ENCODE data around the gene PACRG.

The PACRG gene

DNA sequence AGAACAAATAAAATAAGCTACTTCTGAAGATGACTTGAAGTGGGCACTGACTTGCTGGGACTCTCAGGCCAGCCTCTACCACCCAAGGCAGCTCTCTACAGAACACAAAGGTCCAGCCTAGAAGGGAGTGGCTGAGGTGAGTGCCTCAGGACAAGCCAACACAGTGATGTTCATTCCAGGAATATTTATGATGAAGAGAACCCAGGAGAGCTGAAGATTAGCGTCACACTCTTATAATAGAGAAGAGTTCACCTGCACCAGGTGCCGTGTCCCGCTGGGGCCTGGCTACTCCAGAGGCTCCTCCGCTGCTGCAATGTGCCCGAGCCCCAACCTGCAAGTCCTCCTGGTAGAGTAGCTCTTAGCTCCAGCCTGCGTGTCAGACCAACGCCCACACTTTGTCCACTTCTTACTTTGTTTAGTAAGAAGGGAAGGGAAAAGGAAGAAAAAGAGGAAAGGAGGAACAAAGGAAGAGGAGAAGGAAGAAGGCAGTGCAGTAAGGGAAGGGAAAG is 504.3 kb downstream of the PACRG start:
- DNase-seq (ENCODE audit: low read depth in 2 of 2, low spot score in 1 of 2), result no peak

DNA sequence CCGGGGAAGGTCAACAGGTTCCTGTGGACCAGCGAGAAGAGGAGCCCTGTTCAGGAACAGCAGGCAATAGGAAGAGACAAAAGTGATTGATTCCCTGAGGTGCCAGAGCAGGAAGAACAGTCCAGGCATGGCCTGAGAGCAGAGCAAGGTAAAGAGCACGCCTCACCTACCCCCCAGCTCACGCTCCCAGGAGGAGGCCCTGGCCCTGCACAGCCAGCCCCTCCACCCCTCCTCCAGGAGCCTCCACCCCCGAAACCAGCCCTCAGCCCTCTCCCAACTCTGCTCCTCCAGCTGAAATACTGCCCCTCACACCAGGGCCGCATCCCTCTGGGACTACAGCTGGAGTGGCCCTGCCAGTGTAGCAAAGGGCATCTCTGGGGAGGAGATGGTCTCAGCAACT is 504.9 kb downstream of the PACRG start:
- no peak for DNase-seq (ENCODE audit: low read depth in 2 of 2, low spot score in 1 of 2)

DNA sequence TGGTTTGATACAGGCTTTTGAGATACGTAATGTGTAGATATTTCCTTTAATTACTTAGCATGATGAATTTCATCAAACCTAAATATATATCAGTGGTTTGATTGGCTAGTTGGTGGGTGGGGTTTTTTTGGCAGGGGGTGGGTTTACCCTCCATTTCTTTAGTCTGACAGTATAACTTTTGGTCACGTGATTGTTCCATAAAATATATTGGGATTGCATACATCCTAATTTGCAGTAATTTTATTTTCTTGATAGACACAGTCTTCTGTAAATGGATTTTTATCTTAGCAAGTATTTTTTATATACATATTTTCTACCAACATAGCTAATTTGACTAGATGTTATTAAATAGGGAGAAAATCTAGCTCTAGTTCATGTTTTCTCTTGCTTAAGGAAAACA is 509.3 kb downstream of the PACRG start:
- no peak for DNase-seq (ENCODE audit: low read depth in 2 of 2, low spot score in 1 of 2)

DNA sequence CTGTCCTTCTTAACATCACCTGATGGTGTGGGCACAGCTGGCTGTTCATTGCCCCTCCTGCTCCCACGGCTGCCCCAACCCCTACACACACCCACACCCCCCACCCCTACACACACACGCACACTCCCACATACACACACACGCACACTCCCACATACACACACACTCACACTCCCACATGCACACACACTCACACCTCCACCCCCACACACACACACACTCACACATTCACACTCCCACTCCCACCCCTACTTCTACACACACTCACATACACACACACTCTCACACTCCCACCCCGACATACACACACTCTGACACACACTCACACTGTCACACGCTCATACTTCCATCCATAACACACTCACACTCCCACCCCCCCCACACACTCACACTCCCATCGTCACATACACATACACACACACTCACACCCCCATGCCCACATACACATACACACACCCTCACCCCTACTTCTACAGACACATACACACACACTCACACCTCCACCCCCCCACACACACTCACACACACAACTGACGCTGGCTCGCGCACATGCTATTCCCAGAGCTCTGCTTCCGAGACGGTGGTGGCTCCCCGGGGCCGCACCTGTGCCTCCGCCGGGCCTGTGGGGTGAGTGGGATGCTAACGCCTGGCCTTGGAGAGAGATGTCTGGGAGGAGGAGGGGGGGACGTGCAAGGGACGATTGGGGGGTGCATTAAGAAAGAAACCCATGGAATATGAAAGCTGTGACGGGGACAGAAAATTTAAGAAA is 512.0 kb downstream of the PACRG start:
- no peak for DNase-seq (ENCODE audit: low read depth in 2 of 2, low spot score in 1 of 2)

DNA sequence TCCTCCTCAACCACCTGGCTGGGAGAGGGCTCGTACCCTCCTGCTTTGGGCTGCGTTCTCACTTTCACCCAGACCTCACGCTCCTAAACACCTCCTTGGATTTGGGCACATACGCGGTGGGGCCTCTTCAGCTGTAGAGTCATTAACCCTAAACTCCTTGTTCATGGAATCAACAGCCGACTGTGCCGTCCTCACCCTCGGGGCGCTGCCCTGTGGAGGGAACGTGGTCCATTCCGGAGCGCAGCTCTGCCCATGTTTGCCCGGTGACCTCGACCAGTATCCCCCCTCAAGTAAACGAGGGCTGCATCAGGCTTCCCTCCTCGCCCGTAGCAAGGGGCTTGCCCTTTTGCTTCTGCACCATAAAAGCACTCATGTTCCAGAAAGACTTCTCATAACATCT is 512.8 kb downstream of the PACRG start:
- no peak for DNase-seq (ENCODE audit: low read depth in 2 of 2, low spot score in 1 of 2)

DNA sequence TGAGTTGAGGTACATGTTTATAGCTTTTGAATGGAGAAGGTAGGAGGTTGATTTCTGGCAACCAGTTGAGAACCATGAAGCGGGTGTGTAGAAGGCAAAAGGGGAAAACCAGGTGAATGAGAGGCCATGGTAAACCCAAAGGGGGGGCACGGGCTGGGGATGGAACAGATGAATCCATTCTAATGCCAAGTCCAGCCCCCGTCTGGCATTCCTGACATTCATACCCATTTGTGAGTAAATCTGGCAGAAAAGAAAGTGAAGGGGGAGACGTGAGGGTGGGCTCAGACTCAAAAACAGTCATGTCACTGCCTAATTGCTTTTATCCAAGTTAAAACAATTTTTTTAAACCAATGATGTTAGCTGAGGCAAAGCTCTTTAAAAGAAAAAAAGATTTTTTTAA is 513.9 kb downstream of the PACRG start:
- DNase-seq (ENCODE audit: low read depth in 2 of 2, low spot score in 1 of 2), result no peak

DNA sequence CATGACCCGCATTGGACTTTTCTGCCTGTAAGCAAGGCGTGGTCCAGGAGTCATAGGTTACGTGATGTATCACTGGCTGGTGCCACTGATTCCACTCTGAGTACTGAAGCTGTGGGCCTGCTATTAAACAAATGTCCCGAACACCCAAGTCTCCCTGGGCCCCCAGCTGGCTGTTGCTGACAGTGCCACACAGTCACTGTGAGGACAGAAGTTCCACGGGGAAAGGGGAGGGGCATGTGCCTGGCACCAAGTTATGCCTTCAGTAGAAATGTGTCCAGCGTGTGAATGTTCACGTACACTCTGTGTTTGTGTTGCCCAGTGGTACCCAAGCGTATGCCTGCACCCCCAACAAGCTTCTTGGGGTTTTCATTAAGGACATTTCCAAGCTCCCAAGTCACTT is 515.3 kb downstream of the PACRG start:
- no peak for DNase-seq (ENCODE audit: low read depth in 2 of 2, low spot score in 1 of 2)

DNA sequence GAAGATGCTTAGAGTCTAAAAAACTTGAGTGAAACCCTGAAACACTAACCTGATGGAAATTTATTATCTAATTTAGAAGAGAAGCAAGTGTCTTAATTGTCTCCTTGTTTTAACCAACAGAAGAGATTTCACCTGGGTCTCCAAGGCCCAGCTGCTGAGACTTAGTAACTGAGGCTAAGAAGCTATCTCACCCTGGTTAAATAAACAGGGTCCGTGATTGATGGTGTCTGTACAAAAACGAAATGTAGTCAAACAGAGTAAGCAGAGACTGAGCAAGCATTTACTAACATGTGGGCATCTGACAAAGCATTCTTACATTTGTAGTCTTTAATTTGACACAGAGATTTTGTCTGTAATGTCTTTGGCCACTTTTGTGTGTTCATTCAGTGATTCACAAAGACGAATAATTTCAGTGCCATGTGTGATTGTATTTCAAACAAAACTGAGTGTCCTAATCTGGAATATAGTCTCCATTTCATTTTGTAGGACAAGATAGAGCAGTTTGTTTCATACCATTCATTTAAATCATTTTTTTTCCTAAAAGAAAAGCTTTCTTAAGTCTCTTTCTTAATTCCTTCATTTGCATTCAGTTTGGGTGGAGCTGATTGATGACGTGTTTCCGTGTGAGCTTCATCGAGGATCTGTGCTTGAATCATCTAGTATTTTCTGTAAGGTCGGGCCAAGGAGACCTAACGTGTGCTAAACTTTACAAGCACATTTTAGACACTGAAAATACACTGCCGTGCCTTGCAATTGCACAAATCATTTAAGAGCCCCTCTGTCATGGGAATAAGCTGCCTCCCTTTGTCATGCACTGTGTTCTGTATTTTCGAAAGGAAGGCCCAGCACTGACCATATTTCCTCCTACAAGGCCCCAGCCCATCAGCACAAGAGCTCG is 516.2 kb downstream of the PACRG start:
- no peak for DNase-seq (ENCODE audit: low read depth in 2 of 2, low spot score in 1 of 2)

DNA sequence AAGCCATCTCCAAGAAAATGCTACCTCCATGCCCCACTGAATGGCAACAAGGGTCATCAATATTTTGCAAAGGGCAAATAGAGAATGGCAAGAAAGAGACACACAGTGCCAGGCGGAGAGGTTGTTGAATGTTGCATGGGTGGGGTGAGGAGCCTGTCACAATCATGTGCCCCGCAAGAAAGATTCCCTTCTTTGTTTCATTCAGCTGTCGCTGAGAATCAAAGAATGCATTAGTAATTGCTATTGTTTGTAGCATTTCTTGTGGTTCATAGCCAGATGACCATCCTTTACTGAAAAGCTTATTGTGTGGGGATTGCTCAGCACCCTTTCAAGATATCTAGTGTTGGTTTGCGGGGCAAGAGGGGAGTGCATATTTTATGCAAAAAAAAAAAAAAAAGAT is 520.3 kb downstream of the PACRG start:
- no peak for DNase-seq (ENCODE audit: low read depth in 2 of 2, low spot score in 1 of 2)

DNA sequence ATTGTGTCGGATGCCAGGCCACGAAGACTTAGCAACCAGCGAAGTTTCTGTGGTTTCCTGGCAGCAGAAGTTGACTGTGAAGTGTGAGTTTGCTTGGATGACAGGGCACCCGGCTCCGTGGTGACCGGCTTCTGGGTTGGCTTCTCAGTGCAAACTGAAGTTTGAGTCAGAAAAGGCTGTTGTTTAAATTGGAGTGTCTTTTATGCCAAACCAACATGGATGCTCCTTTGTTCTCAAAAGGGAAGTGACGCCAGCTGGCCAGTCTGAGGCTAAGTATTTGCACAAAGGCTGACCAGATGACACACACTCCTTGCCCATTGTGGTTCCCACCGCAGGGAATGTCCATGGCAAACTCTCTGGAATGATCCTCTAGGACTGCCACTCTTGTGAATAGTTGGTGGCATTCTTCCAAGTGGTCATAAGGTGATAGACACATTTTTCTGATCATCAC is 521.9 kb downstream of the PACRG start:
- no peak for DNase-seq (ENCODE audit: low read depth in 2 of 2, low spot score in 1 of 2)

DNA sequence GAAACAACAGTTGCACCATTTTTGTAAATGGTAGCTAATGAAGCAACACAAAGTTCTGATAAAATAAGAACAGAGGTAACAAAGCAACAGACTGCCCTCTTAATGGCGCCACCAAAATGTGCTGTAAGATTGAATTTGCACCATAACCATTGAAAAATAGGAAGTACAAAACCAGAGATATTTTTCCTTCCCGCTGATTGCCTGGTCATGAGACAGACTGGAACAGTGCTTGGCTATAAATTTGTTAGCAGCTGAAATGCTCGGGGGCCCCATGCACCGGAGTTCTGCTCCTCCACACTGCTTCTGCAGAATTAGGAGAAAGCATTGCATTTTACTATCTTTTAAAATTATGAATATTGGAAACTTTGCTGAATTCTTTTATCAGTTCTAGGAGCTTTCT is 522.3 kb downstream of the PACRG start:
- no peak for DNase-seq (ENCODE audit: low read depth in 2 of 2, low spot score in 1 of 2)

DNA sequence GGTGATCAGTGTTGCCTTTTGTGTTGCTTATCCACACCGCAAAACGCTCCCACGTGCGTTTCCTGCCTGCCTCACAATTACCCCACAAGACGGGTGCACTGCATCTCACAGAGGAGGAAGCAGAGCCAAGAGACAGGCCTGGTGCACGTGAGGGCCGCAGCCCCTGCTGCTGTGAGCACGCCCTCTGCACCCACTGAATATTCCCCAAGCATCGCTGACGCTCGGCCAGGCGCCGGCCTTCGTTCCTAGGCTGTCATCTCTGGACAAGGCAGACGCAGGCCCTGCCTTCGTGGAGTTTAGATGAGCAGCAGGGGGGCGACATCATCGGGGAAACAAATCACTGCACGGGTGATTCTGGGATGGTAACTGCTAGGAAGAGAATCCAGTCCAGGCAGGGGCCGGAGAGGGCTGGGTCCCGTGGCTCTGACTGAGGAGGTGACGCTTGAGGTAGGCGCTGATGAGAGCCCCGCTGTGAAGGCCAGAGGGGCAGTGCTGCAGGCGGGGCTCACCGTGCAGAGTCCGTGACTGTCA is 524.4 kb downstream of the PACRG start:
- DNase-seq (ENCODE audit: low read depth in 2 of 2, low spot score in 1 of 2), result no peak

DNA sequence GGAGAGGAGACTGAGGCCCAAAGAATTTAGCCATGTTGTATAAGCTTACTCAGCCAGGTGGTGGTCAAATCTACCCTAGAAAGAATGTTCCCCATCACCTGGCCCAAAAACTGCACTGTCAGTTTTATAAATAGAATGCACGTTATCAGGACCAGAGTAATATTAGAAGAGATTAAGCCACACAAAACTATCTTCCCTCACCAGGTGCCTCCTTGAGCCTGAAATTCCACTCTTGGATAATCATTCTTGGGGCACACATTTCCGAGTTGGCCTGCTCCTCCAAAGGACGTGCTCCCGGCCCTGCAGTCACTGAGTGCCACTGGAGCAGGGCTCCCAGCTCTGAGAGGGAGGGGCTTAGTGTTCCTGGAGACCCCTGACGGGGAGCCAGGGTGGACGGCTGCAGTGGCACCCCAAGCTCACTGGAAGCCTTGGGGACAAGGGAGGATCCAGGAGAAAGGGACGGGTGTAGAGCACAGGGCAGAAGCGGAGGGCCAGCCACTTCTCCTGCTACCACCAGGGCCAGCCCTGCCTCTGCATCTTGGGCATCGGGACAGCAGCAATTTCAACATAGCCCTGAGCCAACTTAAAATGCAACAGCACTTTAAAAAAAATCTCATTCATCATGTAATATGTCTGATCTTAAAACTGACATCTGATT is 525.9 kb downstream of the PACRG start:
- DNase-seq (ENCODE audit: low read depth in 2 of 2, low spot score in 1 of 2), result no peak

DNA sequence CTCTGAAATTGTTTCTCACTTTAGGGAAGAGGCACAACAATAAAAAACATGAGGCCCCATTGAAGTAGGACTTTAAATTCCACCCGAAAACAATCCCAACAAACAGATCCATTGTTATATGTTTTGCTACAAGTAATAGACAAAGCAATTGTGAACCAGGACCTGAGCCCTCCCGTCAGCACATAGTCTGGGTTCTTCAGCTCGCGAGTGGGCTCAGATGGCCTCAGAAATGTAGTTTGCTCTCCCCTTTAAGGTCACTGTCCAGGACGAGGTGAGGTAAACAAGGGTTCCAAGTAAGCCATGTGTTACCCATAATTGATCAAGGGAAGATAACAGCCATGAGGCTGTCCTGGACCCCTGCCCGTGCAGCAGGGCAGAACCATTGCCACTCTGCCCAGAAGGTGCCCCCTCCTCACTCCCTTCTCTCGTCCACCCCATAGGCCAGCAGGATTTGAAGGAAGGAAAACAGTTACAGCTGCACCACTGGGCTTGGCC is 526.6 kb downstream of the PACRG start:
- no peak for DNase-seq (ENCODE audit: low read depth in 2 of 2, low spot score in 1 of 2)

DNA sequence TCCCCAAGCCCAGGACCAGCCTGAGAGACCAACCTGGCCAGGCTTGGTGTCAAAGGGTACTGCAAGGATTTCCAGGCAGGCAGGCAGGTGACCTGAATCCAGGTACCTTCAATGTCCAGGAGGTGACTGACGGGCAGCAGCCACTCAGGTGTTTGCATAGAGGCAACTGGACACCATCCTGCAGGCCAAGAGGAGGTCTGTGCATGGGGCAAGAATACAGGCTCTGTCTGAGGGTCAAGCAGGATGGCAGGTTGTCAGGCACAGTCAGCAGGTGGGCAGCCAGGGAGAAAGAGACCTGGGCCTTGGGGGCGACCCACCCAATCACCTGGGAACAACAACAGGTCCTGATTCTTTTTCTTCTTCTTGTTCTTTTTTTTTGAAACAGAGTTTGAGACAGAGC is 527.5 kb downstream of the PACRG start:
- DNase-seq (ENCODE audit: low read depth in 2 of 2, low spot score in 1 of 2), result no peak

DNA sequence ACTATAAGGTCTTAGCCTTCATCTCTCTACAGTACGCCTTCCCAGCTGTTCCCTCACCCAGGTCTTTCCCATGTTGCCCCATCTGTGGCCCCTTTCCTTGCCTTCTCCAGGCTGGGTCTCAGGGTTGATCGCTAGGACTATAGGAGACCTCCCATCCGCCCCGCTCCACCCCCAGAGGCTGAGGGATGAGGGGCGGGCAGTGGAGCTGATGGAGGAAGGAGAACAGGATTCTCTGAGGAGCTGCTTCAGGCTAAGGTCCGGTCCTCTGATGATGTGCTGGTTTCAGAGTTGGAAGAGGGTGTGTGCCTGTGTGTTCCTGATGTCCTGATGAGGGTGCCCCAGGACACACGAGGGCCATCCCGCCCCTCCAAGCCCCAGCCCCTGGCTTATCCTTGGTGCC is 531.9 kb downstream of the PACRG start:
- DNase-seq (ENCODE audit: low read depth in 2 of 2, low spot score in 1 of 2), result no peak

DNA sequence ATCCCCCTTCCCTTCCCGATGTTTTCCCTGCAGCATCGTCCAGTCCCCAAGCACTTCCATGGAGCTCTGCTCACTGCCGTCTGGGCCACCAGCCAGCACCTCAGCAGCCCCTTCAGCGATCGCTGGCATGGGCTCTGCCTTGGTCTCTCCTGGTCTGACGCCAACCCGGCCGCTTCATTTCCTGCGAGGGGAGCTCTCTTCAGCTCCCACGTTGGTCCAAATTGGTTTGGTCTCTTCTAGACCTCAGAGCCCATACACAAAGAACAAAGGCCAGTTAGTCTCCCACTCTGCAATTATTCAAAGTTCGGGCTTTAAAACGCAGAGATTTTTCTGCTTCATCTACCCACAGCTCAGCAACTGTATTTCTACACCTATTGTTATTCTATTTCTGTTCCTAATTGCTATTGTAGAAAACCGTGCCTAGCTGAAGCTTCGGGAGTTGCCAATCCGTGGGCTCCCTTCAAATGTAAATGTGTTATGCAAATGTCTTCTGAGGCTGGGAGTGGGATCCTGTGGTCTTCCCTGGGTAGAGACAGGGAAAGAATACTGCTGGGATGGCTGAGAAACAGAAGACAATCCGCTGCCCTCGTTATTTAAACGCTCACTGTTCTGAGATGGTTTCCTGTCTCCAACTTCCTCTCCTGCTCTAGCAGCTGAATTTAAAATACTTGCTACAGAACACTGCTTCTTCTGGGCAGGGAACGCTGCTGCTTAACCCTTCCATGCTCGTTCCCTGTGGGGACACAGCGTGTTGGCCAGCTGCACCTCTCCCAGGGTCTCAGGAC is 532.5 kb downstream of the PACRG start:
- DNase-seq (ENCODE audit: low read depth in 2 of 2, low spot score in 1 of 2), result no peak

DNA sequence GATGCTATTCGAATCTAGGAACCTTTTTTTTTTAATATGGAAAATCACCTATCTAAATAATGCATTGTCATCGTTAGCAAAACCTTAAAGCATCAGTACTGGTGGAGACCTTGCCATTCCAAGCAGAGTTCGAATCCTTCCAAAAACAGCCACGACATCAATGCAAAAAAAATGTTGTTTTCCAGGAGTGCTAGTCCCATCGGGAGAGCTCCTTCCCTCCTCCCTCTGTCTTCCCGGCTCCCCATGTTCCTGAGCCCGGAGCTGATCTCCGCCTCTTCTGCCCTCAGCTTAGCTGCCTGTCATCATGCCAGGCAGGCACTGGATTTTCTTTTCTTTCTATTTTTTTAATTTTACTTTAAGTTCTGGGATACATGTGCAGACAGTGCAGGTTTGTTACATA is 533.1 kb downstream of the PACRG start:
- no peak for DNase-seq (ENCODE audit: low read depth in 2 of 2, low spot score in 1 of 2)

DNA sequence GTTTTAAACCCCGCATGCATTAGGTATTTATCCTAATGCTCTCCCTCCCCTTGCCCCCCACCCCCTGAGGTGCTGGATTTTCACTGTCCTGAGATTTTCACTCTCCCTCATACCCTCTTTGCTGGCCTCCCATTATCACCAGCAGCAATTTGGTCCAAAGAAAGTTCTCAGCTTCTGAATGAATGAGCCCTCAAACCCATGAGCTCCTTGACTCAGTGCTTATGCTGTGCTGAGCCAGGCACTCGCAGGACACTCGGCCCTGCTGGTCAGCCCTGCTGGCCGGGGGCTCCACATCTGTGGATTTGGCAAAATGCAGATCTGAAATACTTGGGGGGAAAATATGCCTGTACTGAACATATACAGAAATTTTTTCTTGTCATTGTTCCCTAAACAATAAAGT is 533.6 kb downstream of the PACRG start:
- DNase-seq (ENCODE audit: low read depth in 2 of 2, low spot score in 1 of 2), result no peak

DNA sequence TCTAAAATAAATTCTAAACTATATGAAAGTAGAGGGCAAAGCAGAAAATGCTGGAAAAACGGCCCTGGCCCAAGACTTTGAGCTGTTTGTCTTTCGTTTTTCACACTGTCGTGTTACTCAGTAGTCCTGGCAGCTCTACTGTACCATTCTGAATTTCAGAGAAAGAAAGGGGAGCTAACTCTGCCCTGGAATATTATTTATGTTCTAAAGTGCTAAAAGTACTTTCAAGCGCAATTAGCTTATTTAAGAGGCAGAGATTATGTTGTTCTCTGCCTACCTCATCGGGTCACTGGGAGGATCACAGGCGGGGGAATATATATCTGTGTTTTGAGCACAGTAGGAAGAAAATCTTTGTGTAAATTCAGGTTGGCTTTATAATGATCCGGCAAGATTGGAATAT is 534.3 kb downstream of the PACRG start:
- no peak for DNase-seq (ENCODE audit: low read depth in 2 of 2, low spot score in 1 of 2)

DNA sequence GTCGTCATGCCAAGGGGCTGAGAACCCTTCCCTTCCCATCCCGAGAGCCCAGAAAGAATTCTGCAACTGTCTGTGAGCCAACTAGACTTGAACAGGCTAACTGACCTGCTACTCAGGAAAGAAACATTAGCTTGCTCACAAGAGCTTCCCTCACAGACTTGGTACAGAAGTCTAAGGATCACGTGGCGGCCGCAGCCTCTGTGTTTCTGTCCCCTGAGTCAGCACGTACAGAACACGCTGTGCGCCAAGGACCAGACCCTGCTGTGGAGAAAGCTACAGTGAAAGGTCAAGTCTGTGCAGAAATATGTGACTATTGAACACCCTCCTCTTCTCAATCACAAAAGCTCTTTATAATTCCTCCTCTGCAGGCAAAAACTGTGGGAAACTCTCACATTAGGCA is 535.4 kb downstream of the PACRG start:
- no peak for DNase-seq (ENCODE audit: low read depth in 2 of 2, low spot score in 1 of 2)

Measured in stimulated activated CD8-positive, alpha-beta memory T cell treated with anti-CD3 and anti-CD28 coated beads, Interleukin-4, amount 100 ng/mL, for 1 hour (primary cell).